NCI-H2107 treated with DMSO at 0.1 percent for 48 hours (cell line): ENCODE measurements around the gene PI4KA.
"Not testable (repeated sequence)": the region's sequence is repeated elsewhere in the genome, so short reads cannot be mapped to it uniquely, and the experiment has no call there.

Experiments used
- DNase-seq: peaks from one replicate; lab custom pipeline; 2025; ENCODE audit not compliant: unreplicated experiment; lab: John Stamatoyannopoulos, UW

Gene PI4KA

GRCh38 chr22:20858615-20859416 is at the start of gene PI4KA, which contains the start of gene SNAP29:
TSS of gene PI4KA (minus strand) at chr22:20858811. CDS start at chr22:20858725, 86 bp downstream.
TSS of gene SNAP29 (plus strand) at chr22:20859007. CDS start at chr22:20859111, 104 bp downstream.
- peak; percentile 70 for DNase-seq

DNA sequence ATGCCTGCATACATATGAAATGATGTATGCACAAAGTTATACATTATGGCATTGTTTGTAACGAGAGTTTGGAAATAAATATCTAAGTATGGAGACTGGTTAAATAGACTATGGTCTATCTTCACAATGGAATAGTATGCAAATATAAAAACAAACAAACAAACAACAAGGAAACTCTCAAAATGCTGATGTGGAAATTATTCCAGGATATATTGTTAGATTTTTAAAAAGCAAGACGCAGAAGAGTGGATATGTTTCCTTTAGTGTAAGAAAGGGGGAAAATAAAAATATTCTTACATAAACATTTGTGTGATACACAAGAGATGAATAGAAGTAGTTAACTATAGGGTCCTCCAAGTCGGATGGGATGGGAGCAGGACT is 47.8 kb upstream of the PI4KA start:
- DNase-seq: no peak

GRCh38 chr22:20905415-20906386 is 47.1 kb upstream of the PI4KA start:
- no peak for DNase-seq

- no peak for DNase-seq
Measured at GRCh38 chr22:20904980-20905355, 46.4 kb upstream of the PI4KA start.

DNA sequence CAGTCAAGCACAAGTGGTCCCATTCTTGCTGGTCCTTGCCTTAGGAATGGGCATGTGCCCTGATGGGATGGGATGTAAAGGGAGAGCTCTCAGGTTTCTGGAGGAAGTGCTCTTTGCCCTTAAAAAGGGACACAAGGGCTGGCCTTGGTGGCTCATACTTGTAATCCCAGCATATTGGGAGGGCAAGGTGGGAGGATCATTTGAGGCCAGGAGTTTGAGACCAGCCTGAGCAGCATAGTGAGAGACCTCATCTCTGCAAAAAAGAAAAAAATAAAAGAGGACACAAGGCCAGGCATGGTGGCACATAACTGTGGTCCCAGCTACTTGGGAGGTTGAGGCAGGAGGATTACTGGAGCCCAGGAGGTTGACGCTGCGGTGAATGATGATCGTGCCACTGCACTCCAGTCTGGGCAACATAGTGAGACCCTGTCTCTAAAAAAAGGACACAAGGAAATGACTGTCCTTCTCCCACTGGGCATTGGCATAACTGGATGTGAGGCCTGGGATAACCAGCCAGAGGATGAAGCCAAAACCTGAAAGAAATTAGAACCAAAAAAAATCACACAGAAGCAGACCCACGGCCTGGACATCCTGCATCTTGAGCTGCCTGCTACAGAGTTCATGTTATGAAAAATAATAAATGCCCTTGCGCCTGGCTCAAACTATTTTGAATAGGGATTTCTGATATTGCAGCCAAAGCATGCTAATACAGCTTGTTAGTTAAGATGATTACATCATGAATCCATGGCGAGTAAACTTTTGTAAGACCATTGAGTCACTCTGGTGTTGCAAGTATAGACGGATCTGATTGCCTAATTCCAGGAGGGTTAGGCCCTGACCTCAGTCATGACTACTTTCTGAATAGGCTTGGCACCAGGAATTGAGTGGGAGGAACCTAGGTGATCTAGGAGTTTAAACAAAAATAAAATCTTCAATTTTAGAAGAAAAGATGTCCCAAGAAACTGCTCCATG is 45.7 kb upstream of the PI4KA start:
- no peak for DNase-seq

DNA sequence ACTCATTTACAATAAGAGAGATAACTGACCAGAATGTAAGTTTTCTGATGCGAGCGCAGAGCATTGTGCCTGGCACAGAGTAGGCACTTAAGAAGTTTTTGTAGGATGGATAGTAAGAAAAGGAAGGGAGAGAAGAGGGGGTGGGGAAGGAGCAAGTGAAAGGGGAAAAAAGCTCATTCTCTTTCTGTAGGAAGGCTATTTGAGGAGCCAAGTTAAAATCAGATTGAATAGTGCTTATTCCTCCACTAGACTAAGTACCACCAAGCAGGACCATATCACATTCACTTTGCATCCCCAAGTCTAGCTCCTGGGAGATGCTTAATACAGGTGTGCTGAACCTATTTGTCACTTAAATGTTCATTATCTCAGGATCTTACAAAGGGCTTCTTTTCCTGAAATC is 44.5 kb upstream of the PI4KA start:
- no peak for DNase-seq

GRCh38 chr22:20901093-20902033 is 42.8 kb upstream of the PI4KA start:
- not testable (repeated sequence) for DNase-seq

GRCh38 chr22:20899827-20900423 is 41.3 kb upstream of the PI4KA start:
- DNase-seq: no peak

DNA sequence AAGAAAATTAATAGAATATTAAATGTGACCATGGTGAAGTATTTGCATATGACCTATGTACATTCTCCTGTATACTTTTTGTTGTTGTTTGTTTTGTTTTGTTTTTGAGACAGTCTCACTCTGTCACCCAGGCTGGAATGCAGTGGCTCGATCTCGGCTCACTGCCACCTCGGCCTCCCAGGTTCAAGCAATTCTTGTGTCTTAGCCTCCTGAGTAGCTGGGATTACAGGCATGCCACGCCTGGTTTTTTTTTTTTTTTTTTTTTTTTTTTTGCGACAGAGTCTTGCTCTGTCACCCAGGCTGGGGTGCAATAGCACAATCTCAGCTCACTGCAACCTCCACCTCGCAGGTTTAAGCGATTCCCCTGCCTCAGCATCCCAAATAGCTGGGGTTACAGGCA is 39.1 kb upstream of the PI4KA start:
- not testable (repeated sequence) for DNase-seq

DNA sequence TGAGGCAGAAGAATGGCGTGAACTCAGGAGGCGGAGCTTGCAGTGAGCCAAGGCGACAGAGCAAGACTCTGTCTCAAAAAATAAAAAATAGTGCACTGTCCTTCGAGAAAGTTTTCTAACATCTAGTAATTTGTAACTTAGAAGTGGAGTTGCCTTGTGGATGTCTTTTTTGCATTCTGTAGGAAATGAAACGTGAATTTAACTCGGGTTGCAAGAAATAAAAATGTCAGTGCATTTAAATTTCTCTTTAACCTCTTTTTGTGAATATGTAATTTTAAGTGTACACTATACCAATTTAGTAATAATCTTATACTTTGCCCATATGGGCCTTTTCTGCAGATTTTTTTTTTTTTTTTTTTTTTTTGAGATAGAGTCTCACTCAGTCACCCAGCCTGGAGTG is 32.4 kb upstream of the PI4KA start:
- DNase-seq: no peak

DNA sequence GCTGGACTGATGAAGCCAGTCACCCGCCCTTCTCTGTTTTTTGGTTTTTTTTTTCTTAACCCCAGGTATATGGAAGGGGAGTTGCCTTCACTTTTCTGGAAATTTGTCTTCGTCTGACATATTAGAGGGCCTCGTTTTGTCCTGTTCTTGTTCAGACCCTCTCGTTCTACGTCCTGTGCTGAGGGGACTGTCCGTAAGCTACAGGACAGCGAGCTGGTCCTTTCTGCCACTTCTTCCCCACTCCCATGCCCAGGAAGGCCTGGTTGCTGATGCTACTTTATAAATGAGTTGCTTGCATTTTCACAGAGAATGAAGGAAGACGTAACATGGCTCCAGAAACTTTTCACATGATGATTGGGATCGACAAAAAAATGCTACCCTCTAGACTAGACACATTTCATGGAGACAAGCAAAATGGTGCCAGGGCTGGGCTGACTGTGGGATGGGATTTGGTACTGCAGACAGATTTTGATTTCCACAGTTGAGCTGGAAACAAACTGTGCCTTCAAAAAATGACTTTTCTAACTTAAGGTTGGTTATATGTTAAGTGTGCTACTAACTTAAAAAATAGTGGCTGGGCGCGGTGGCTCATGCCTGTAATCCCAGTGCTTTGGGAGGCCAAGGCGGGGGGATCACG is 31.4 kb upstream of the PI4KA start:
- DNase-seq: no peak

DNA sequence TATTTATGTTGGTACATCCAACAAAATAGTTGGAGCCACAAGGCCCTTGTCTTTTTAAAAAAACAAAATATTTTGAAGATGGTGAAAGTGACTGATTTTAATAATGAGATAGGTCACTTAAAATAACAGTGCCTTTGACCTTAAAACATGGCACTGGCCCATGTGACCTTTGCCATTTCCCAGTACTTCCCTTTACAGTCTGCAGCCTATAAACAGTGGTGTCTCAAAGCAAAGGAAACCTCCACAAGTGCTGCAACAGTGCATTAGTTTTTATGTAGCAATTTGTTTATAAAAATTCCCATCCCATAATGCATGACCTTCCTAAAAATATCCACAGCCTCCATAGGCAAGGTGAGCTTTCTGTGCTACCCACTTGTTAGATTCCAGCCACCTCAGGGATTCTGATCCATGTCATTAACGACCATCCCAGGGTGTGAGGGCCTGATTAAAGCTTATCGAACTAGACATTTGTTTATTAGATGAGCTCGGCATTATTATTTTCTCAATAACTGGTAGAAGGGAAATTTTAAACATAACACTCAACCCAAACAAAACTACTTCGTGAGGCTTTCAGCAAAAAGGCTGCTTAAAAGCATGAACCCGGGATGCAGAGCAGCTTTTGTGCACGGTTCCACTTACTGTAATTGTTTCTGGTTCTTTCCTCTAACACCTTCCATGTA is 30.6 kb upstream of the PI4KA start:
- no peak for DNase-seq

- DNase-seq: no peak
Measured at GRCh38 chr22:20887375-20887774, 28.8 kb upstream of the PI4KA start.

GRCh38 chr22:20885557-20886323 is 27.1 kb upstream of the PI4KA start:
- DNase-seq: peak; percentile 42

GRCh38 chr22:20885017-20885556 is 26.5 kb upstream of the PI4KA start:
- DNase-seq: no peak

DNA sequence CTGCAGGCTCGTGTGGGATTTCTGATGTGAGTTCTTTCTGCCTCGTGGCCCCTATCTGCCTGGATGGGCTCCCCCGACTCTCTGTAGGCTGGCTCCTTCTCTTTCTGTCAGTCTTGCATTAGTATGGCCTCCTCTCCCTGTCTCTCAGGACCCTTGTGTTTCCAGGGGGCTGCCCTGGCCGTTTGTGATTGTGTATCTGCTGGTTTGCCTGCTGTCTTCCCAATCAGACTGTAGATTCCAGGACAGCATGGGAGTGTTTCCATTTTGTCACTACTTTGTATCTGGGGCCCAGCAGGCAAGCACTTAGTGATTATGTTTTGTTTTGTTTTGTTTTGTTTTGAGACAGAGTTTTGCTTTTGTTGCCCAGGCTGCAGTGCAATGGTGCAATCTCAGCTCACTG is 25.8 kb upstream of the PI4KA start:
- no peak for DNase-seq

DNA sequence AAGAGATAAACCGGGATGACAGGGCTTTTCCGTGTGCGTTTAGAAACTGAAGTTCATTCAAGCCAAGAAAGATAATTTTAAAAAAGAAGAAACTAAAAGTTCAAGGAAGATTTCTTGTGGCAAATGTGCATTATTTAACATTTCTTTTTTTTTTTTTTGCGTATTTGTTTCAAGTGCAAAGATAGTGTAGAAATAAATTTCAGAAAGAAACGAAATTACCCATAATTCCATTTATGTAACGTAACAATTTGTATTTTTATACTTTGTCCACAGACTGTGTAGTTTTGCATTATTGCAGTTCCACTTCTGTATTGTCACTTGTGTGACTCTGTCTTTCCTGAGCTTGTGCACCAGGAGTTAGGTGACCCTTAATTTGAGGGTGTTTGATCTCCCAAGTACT is 24.2 kb upstream of the PI4KA start:
- DNase-seq: no peak
